ENCODE data around the gene NUDT21. TPM values are rescaled to one million over a fixed set of nuclear protein-coding genes. Genes with fewer than 3 reads are reported as not detected.

Gene NUDT21
- total and polyA plus RNA-seq, 2 of the 8 experiments (the other 6 are each of a cell fraction or from before 2014, with no cell fraction given), result 78.1 to 277 TPM

- DNase-seq (ENCODE audit: low read depth in 1 of 2, low spot score in 2 of 2) (no peak), FAIRE-seq (no peak)
- H3K56ac ChIP-seq (replicated peaks; ENCODE audit: insufficient read length, low read depth, low read length), result no peak overlapping the region
- H2BK20ac ChIP-seq (ENCODE audit: low read length), result no peak overlapping the region
- peaks cover 8% of the 10 kb centered on the region; the same call in 1 of the 2 replicates for H3K23me2 ChIP-seq (ENCODE audit: low read depth, low read length)
- H2AK5ac ChIP-seq (ENCODE audit: low read depth, low read length), result no peak overlapping the region
- peaks cover 0 to 6% (median 3%) of the 10 kb centered on the region in 4 experiments; a peak in 4 of 7 replicates for H3K4me1 ChIP-seq (replicated peaks in 1 of 4; ENCODE audit: control insufficient read depth in 3 of 4, insufficient read depth in 4 of 4, low read length in 3 of 4)
- H3K4ac ChIP-seq (replicated peaks; ENCODE audit: insufficient read length, low read depth, low read length), result no peak overlapping the region
- no peak overlapping the region for H2BK5ac ChIP-seq (ENCODE audit: low read depth, low read length)
- no peak overlapping the region for H2AFZ ChIP-seq (ENCODE audit: low read length)
- no peak overlapping the region for H3K4me3 ChIP-seq (ENCODE audit: extremely low read depth in 1 of 4, insufficient read depth in 2 of 4, low read depth in 3 of 4, low read length in 4 of 4)
- no peak overlapping the region for H2BK12ac ChIP-seq (ENCODE audit: low read depth, low read length)
- no peak overlapping the region for H3K4me2 ChIP-seq (ENCODE audit: insufficient read depth in 1 of 2, low read depth in 2 of 2, low read length in 2 of 2)
- H3K23ac ChIP-seq (ENCODE audit: insufficient read length), result no peak overlapping the region
- H3K79me1 ChIP-seq (ENCODE audit: low read depth, low read length), result no peaks in the 10 kb centered on the region
- H3K27ac ChIP-seq (ENCODE audit: low read depth, low read length), result no peak overlapping the region
- no peaks in the 10 kb centered on the region for H3K9me3 ChIP-seq (ENCODE audit: insufficient read depth in 2 of 2, low read depth in 1 of 2, low read length in 1 of 2)
- ChIA-PET CTCF (ENCODE audit: partially characterized antibody) (no interaction called here), POLR2A (ENCODE audit: partially characterized antibody) (interaction anchor here (1.2 kb wide), 1 partner anchor 29 kb away, joined by 3 read pairs; no protein-coding TSS in a partner anchor)
- no peak overlapping the region for H4K8ac ChIP-seq (ENCODE audit: extremely low read depth, insufficient read depth, low read length)
- H3K27me3 ChIP-seq (replicated peaks in 1 of 4; ENCODE audit: control insufficient read depth in 3 of 4, extremely low read depth in 1 of 4, insufficient read depth in 3 of 4, low read length in 3 of 4), result peaks cover 0 to 6% (median under 1%) of the 10 kb centered on the region in 4 experiments; a peak in 3 of 7 replicates
- H3K36me3 ChIP-seq (ENCODE audit: control insufficient read depth in 2 of 4, insufficient read depth in 4 of 4, low read length in 3 of 4), result peaks cover 0 to 21% (median 8%) of the 10 kb centered on the region in 4 experiments; a peak in 4 of 8 replicates
- no peak overlapping the region for H4K5ac ChIP-seq (ENCODE audit: insufficient read length, low read depth, low read length)
- H2BK15ac ChIP-seq (ENCODE audit: low read length), result no peak overlapping the region
- no peak overlapping the region for H3K14ac ChIP-seq (ENCODE audit: insufficient read length)
- WGBS, 2 experiments (ENCODE audit: extremely low coverage in 1 of 2, insufficient coverage in 1 of 2, insufficient read length in 1 of 2, insufficient replicate concordance in 2 of 2, low coverage in 1 of 2, low lambda C conversion rate in 2 of 2, missing lambda C conversion rate in 1 of 2), result 89% methylated on average over 1 of the region's 1 CpG; no CpG with 5 or more reads in 1 of the 2 experiments
- no peak overlapping the region for H3K18ac ChIP-seq (ENCODE audit: extremely low read depth, low read length)
- TF ChIP-seq ATF2 (IDR thresholded peaks at IDR 0.05; ENCODE audit: low read length) (no peak), POLR2A (IDR thresholded peaks at IDR 0.05; ENCODE audit: control extremely low read depth in 1 of 2, low read depth in 2 of 2, low read length in 2 of 2) (no peak), NRF1 (IDR thresholded peaks at IDR 0.05; ENCODE audit: low read depth, low read length) (no peak), ATF3 (IDR thresholded peaks at IDR 0.05; ENCODE audit: insufficient read depth, low read depth, low read length) (no peak)
- no peak overlapping the region for H2BK120ac ChIP-seq (replicated peaks; ENCODE audit: low read depth, low read length)
- H4K20me1 ChIP-seq (replicated peaks in 1 of 2; ENCODE audit: control insufficient read depth in 1 of 2, insufficient read depth in 2 of 2, low read length in 2 of 2), result peaks cover under 1 to 15% of the 10 kb centered on the region in 2 experiments
- H3K9ac ChIP-seq (replicated peaks in 1 of 4; ENCODE audit: extremely low read depth in 1 of 4, low read depth in 3 of 4, low read length in 3 of 4), result no peak overlapping the region
- no peak overlapping the region for H4K91ac ChIP-seq (replicated peaks; ENCODE audit: insufficient read length, low read length)
- 0 out of 4 replicates have a peak, but pooled peaks cover 0 to 1% of the 10 kb centered on the region in 2 experiments for H3K79me2 ChIP-seq (ENCODE audit: control insufficient read depth in 1 of 2, insufficient read depth in 2 of 2, low read length in 2 of 2)
These were observed 23.0 kb downstream of the NUDT21 start for GRCh38 chr16:56428091-56428490.

All from H1 (cell line).